Sigmoid colon (tissue), 7 donors: ENCODE results near the gene OR11H1. TPM values are rescaled to one million over a fixed set of nuclear protein-coding genes. Genes with fewer than 3 reads are reported as not detected.
"Not testable (repeated sequence)": the region's sequence is repeated elsewhere in the genome, so short reads cannot be mapped to it uniquely, and the experiment has no call there.

Source experiments
- DNase-seq: peaks from one replicate; pipeline ENCODE4 v3.0.0-alpha.2; 2019
- H3K27ac ChIP-seq, 4 donors: fragments of 200-600 bp; sonication (generic); one replicate each; pipeline ENCODE4 v1.5.1; 2016 to 2019; ENCODE audit warnings: mild to moderate bottlenecking in 1 of 4
- H3K27me3 ChIP-seq, 3 donors: fragments of 200-600 bp; sonication (generic); one replicate each; pipeline ENCODE4 v1.5.1; 2019; ENCODE audit warnings: mild to moderate bottlenecking in 1 of 3
- H3K36me3 ChIP-seq, 4 donors: fragments of 200-600 bp; sonication (generic); one replicate each; pipeline ENCODE4 v1.5.1; 2016 to 2019
- H3K4me1 ChIP-seq, 4 donors: fragments of 200-600 bp; sonication (generic); one replicate each; pipeline ENCODE4 v1.5.1; 2017 to 2019
- H3K4me3 ChIP-seq, 4 donors: fragments of 200-600 bp; sonication (generic); one replicate each; pipeline ENCODE4 v1.5.1; 2017 to 2019; ENCODE audit warnings: mild to moderate bottlenecking in 2 of 4, moderate library complexity in 1 of 4
- H3K9me3 ChIP-seq, 4 donors: fragments of 200-600 bp in 3 of 4; sonication (generic) in 3 of 4; one replicate each; pipeline versions ENCODE4 v1.5.1 to v1.6.1; 2013 to 2019
- WGBS, 2 donors: extraction: QIAGEN DNeasy Blood & Tissue Kit; methylation state at CpG; one replicate each; pipeline ENCODE4 v1.1.7; 2013; 5-methylcytosine and 5-hydroxymethylcytosine counted together
- intact Hi-C: fragments of 100-400 bp; cut with DNase I; formaldehyde crosslinking; loops from one replicate; pipeline ENCODE4 v1.15.1; 2023
- polyA plus RNA-seq, 3 donors: library from polyadenylated mRNA; stranded (reverse); fragments of 200-250 nt; gene quantifications; one replicate each; pipeline ENCODE4 v1.2.3, GENCODE V29; 2013
- total RNA-seq, 4 donors: library from RNA; depleted of rRNA; stranded (reverse); fragments of >200 nt; gene quantifications; one replicate each; pipeline ENCODE4 v1.1.0, GENCODE V29; 2016
- donor health status: healthy with polysubstance abuse.
- donor health status: Bipolar disorder and iron deficiency.
- donor health status: healthy.

OR11H1 gene, protein sequence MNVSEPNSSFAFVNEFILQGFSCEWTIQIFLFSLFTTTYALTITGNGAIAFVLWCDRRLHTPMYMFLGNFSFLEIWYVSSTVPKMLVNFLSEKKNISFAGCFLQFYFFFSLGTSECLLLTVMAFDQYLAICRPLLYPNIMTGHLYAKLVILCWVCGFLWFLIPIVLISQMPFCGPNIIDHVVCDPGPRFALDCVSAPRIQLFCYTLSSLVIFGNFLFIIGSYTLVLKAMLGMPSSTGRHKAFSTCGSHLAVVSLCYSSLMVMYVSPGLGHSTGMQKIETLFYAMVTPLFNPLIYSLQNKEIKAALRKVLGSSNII
- total RNA-seq (not detected), polyA plus RNA-seq (not detected)

- intact Hi-C loops, H3K4me1 ChIP-seq, H3K27ac ChIP-seq, H3K36me3 ChIP-seq, H3K9me3 ChIP-seq, H3K27me3 ChIP-seq, DNase-seq, H3K4me3 ChIP-seq: not testable (repeated sequence)
- no CpG with 5 or more reads among the region's 3 CpGs for whole genome bisulfite sequencing, 2 donors
These were observed at the start of gene OR11H1 for GRCh38 chr22:15527892-15528291. OR11H1 (plus strand) TSS chr22:15528192; CDS start chr22:15528192, 0 bp downstream.

GRCh38 chr22:15509967-15510366 lies 18.0 kb upstream of the OR11H1 start:
- H3K27ac ChIP-seq, intact Hi-C loops, H3K27me3 ChIP-seq, H3K36me3 ChIP-seq, H3K4me1 ChIP-seq, H3K4me3 ChIP-seq, DNase-seq, H3K9me3 ChIP-seq: not testable (repeated sequence)
- WGBS, 2 donors, result 73 to 87% methylated on average over 22 of the region's 30 CpGs

DNA sequence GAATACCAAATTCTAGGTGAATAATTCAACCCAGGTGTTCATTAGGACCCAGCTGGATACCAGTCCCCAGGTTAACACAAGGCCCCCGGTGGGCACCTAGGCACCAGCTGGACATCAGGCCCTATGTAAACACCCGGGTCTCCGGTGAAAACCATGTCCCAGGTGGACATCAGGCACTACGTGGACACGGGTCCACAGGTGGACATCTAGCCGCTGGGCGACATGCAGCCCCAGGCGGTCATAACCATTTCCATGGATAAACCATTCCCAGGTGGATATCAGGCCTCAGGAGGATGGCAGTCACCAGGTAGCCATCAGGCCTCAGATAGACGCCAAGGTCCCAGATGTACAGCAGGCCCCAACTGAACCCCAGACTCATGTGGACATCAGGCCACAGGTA lies 12.1 kb upstream of the OR11H1 start:
- H3K27me3 ChIP-seq, DNase-seq, H3K4me3 ChIP-seq, H3K36me3 ChIP-seq, H3K9me3 ChIP-seq, H3K27ac ChIP-seq, H3K4me1 ChIP-seq, intact Hi-C loops: not testable (repeated sequence)
- 90 to 92% methylated on average over 9 of the region's 9 CpGs for WGBS, 2 donors

GRCh38 chr22:15553767-15554166 lies 25.8 kb downstream of the OR11H1 start:
- H3K36me3 ChIP-seq, H3K27ac ChIP-seq, H3K4me3 ChIP-seq, H3K4me1 ChIP-seq, H3K9me3 ChIP-seq, intact Hi-C loops, H3K27me3 ChIP-seq, DNase-seq: not testable (repeated sequence)
- WGBS, 2 donors, result 72 to 87% methylated on average over 16 of the region's 31 CpGs

- not testable (repeated sequence) for H3K27me3 ChIP-seq
- 81 to 90% methylated on average over 6 to 8 of the region's 10 CpGs for WGBS, 2 donors
These were observed 35.5 kb downstream of the OR11H1 start for GRCh38 chr22:15563461-15563860.

DNA sequence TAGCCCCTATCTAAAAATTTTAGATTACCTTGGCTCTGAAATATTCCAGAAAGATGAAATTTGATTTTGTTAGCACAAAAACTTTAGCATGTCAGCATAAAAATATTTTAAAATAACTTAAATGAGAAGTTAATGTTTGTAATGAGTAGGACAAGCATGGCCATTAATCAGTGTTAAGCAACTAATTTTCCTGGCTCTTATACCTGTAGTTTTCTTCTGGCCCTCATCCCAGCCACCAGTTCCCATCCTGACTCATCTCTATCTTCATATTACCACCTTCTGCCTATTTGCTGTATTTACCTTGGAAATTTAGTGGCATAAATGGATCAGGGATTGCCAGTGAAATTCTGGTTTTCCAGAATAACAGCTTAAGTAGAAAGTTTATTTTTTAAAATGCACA lies 37.1 kb downstream of the OR11H1 start:
- intact Hi-C loops, H3K36me3 ChIP-seq, H3K4me3 ChIP-seq, DNase-seq, H3K27me3 ChIP-seq, H3K9me3 ChIP-seq, H3K4me1 ChIP-seq, H3K27ac ChIP-seq: not testable (repeated sequence)

More at GRCh38 chr22:15563461-15563860, 35.5 kb downstream of the OR11H1 start:
- intact Hi-C loops, H3K27ac ChIP-seq, H3K9me3 ChIP-seq, H3K36me3 ChIP-seq, H3K4me3 ChIP-seq, DNase-seq, H3K4me1 ChIP-seq: not testable (repeated sequence)

Other genes starting within 250 kb of the OR11H1 start
- gene POTEH, start 161.8 kb downstream of the OR11H1 start, total RNA-seq, result under 1 TPM in 1 of 4 donors, not detected in 3; 0.33 TPM
- gene POTEH, start 161.8 kb downstream of the OR11H1 start, polyA plus RNA-seq, result under 1 TPM in 2 of 3 donors, not detected in 1; 0.03 to 0.60 TPM